Measurements from ENCODE around the gene DFFB.

DFFB gene

DNA sequence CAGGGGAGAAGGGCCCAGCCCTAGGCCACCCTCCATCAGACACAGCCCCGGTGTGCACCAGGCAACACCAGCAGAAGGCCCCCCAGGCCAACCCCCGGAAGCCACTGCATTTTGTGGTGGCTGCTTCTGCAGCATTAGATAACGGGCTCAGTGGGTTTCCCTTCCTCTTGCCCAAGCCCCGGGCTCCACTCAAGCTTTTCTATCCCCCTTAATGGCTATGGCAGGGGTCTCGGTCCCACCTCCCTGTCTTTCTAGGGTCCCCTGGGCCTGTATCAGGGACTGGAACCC, 23.9 kb downstream of the DFFB start:
- H3K36me3 ChIP-seq, result peaks cover 43 to 90% (median 73%) of the 10 kb centered on the region in 3 donors
- H3K27ac ChIP-seq, result no peak overlapping the region
- no peak for DNase-seq
- H3K27me3 ChIP-seq, result no peaks in the 10 kb centered on the region
- no peaks in the 10 kb centered on the region for H3K4me1 ChIP-seq
- H3K4me3 ChIP-seq, result no peak overlapping the region
- TF ChIP-seq, protein P1, sequence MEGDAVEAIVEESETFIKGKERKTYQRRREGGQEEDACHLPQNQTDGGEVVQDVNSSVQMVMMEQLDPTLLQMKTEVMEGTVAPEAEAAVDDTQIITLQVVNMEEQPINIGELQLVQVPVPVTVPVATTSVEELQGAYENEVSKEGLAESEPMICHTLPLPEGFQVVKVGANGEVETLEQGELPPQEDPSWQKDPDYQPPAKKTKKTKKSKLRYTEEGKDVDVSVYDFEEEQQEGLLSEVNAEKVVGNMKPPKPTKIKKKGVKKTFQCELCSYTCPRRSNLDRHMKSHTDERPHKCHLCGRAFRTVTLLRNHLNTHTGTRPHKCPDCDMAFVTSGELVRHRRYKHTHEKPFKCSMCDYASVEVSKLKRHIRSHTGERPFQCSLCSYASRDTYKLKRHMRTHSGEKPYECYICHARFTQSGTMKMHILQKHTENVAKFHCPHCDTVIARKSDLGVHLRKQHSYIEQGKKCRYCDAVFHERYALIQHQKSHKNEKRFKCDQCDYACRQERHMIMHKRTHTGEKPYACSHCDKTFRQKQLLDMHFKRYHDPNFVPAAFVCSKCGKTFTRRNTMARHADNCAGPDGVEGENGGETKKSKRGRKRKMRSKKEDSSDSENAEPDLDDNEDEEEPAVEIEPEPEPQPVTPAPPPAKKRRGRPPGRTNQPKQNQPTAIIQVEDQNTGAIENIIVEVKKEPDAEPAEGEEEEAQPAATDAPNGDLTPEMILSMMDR (IDR thresholded peaks at IDR 0.05), result no peak
- intact Hi-C loops (cut with DNase I; ENCODE audit: low total_unique reads), result no loop called here
- peaks cover 0 to 13% (median 7%) of the 10 kb centered on the region in 3 donors for H3K9me3 ChIP-seq

DNA sequence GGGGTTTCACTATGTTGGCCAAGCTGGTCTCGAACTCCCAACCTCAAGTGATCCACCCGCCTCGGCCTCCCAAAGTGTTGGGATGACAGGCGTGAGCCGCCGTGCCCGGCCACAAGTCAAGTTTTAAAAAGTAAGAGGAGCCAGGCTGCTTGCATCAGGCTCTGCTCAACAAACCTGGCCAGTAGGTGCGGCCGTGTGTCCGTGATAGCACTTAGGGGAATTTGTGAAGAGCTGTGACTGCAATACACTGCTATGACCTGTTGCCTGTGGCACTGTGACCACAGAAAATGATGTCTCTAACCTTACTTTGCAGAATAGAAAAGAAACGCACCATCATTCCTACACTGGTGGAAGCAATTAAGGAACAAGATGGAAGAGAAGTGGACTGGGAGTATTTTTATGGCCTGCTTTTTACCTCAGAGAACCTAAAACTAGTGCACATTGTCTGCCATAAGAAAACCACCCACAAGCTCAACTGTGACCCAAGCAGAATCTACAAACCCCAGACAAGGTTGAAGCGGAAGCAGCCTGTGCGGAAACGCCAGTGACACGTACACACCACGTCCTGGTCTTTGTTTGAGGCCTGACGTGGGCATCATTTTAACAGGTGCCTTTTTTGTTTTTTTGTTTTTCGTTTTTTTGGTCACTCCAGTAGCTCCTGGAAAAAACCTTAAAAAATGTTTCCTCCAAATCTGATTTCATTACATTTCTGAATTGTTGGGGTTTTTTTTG, 26.1 kb downstream of the DFFB start:
- intact Hi-C loops (cut with DNase I; ENCODE audit: low total_unique reads), result no loop called here
- TF ChIP-seq, protein P1 (IDR thresholded peaks at IDR 0.05), result no peak
- Histone ChIP-seq H3K27ac (no peak overlapping the region), H3K9me3 (peaks cover 0 to 12% (median 7%) of the 10 kb centered on the region in 3 donors), H3K36me3 (peaks cover 41 to 90% (median 73%) of the 10 kb centered on the region in 3 donors), H3K27me3 (no peaks in the 10 kb centered on the region), H3K4me1 (no peaks in the 10 kb centered on the region), H3K4me3 (no peak overlapping the region)
- DNase-seq, result no peak

DNA sequence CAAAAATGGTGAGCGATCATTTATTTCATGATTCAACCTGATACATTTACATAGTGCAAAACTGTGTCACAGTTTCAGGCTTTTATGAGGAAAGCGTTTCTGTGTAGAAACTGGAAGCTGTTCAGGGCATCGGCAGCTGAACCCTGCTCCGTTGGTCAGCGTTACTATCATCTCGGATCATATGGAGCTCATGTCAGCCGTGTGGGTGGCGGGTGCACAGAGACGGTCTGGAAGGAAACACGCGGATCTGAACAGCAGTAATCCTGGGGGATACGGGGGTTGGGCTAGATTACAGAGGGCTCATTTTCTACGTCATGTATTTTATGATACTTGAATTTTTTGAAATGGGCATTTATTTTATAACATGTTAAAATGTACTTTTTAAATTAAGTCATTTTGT, 27.7 kb downstream of the DFFB start:
- intact Hi-C loops (cut with DNase I; ENCODE audit: low total_unique reads), result loop anchor here (5.0 kb wide), 1 partner anchor 1468 kb away; no protein-coding TSS in a partner anchor
- Histone ChIP-seq H3K4me1 (no peaks in the 10 kb centered on the region), H3K27me3 (no peaks in the 10 kb centered on the region), H3K9me3 (no peaks in the 10 kb centered on the region), H3K36me3 (peaks cover 41 to 89% (median 73%) of the 10 kb centered on the region in 3 donors), H3K4me3 (no peak overlapping the region), H3K27ac (no peak overlapping the region)
- DNase-seq, result no peak
- TF ChIP-seq, protein P1 (IDR thresholded peaks at IDR 0.05), result no peak

DNA sequence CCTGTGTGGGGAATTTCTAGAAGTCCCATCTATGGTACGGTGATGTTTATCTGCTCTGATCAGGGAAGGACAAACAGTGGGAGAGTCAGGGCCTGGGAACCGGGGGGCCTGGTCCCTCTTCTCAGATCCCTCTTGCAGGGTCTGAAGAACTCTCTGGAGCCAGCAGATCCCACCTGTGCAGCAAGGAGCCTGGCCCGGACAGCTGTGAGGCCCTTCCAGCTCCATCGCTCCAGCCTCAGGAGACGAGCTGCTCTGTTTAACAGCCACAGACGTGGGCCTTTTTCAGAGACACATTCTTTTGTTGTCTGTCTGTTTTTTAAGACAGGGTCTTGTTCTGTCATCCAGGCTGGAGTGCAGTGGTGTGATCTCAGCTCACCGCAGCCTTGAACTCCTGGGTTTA, 28.3 kb downstream of the DFFB start:
- H3K4me3 ChIP-seq, result no peak overlapping the region
- H3K27me3 ChIP-seq, result no peaks in the 10 kb centered on the region
- no peak for DNase-seq
- TF ChIP-seq, protein P1 (IDR thresholded peaks at IDR 0.05), result no peak
- no peak overlapping the region for H3K27ac ChIP-seq
- intact Hi-C loops (cut with DNase I; ENCODE audit: low total_unique reads), result loop anchor here (5.0 kb wide), 1 partner anchor 1468 kb away; no protein-coding TSS in a partner anchor
- peaks cover 44 to 89% (median 73%) of the 10 kb centered on the region in 3 donors for H3K36me3 ChIP-seq
- no peaks in the 10 kb centered on the region for H3K9me3 ChIP-seq
- H3K4me1 ChIP-seq, result no peaks in the 10 kb centered on the region

DNA sequence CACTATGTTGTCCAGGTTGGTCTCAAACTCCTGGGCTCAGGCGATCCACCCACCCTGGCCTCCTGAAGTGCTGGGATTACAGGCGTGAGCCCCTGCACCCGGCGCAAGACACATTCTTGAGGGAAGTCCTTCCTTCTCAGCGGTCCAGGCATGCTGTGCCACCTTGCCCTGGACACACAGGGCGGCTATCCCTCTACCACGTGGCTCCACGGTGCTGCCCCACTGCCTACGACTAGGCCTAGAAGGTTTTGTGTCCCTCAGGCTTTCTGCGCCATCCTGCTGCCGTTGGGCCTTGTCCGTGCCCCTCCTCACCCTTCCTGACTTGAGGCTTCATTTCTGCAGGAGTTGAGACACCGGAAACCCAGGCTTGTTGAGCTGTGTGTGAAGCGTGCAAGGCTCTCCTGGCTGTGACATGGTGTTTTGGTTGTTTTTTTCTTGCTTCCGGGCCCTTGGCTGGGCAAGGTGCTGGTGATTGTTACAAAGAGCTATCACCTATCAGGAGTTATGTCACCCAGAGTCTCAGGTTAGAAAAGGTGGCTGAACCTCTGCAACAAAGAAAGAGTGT, 28.9 kb downstream of the DFFB start:
- no peaks in the 10 kb centered on the region for H3K27me3 ChIP-seq
- no peak overlapping the region for H3K27ac ChIP-seq
- peaks cover 46 to 89% (median 73%) of the 10 kb centered on the region in 3 donors for H3K36me3 ChIP-seq
- H3K9me3 ChIP-seq, result no peaks in the 10 kb centered on the region
- no peak for DNase-seq
- no peaks in the 10 kb centered on the region for H3K4me1 ChIP-seq
- intact Hi-C loops (cut with DNase I; ENCODE audit: low total_unique reads), result loop anchor here (5.0 kb wide), 1 partner anchor 1469 kb away; no protein-coding TSS in a partner anchor
- TF ChIP-seq, protein P1 (IDR thresholded peaks at IDR 0.05), result no peak
- H3K4me3 ChIP-seq, result no peak overlapping the region
